HEK293T (cell line): ENCODE data around the gene OR2H2.

ENCODE experiments used
- CTCF ChIA-PET: fragments of 350-600 bp; formaldehyde crosslinking; extraction: SDS; loops from one replicate; lab custom pipeline; 2021; ENCODE audit warnings: antibody characterized with exemption, inconsistent platforms; lab: Yijun Ruan, JAX
- POLR2A ChIA-PET: fragments of 350-600 bp; formaldehyde crosslinking; extraction: SDS; loops from one replicate; lab custom pipeline; 2020; ENCODE audit warnings: antibody characterized with exemption, inconsistent platforms; lab: Yijun Ruan, JAX
- DNase-seq: peaks from one replicate; pipeline ENCODE4 v3.0.0; 2012; ENCODE audit warnings: mixed read lengths; ENCODE audit errors: extremely low spot score
- ARNT ChIP-seq: fragments of 450-650 bp; IDR thresholded peaks from 2 replicates; pipeline ENCODE4 v1.6.1; 2017; ENCODE audit warnings: mild to moderate bottlenecking
- BHLHE40 ChIP-seq: fragments of 450-650 bp; IDR thresholded peaks from 2 replicates; pipeline ENCODE4 v1.6.1; 2016; ENCODE audit warnings: mild to moderate bottlenecking, moderate library complexity, borderline replicate concordance
- CTBP1 ChIP-seq: fragments of 450-650 bp; IDR thresholded peaks from 2 replicates; pipeline ENCODE4 v1.6.1; 2016; ENCODE audit warnings: borderline replicate concordance
- ELF4 ChIP-seq: fragments of 450-650 bp; IDR thresholded peaks from 2 replicates; pipeline ENCODE4 v1.6.1; 2017; ENCODE audit warnings: antibody characterized with exemption
- FOXA1 ChIP-seq: fragments of 450-650 bp; IDR thresholded peaks from 2 replicates; pipeline ENCODE4 v1.6.1; 2016; ENCODE audit warnings: mild to moderate bottlenecking
- FOXK2 ChIP-seq: fragments of 450-650 bp; IDR thresholded peaks from 2 replicates; pipeline ENCODE4 v1.6.1; 2016; ENCODE audit warnings: mild to moderate bottlenecking
- FOXM1 ChIP-seq: fragments of 450-650 bp; IDR thresholded peaks from 2 replicates; pipeline ENCODE4 v1.6.1; 2017; ENCODE audit warnings: mild to moderate bottlenecking, borderline replicate concordance
- HDGF ChIP-seq: fragments of 450-650 bp; IDR thresholded peaks from 2 replicates; pipeline ENCODE4 v1.6.1; 2017; ENCODE audit warnings: antibody characterized with exemption, borderline replicate concordance
- L3MBTL2 ChIP-seq: fragments of 450-650 bp; conservative IDR thresholded peaks from 2 replicates; pipeline ENCODE4 v1.6.1; 2016; ENCODE audit warnings: mild to moderate bottlenecking
- LEF1 ChIP-seq: fragments of 450-650 bp; IDR thresholded peaks from 2 replicates; pipeline ENCODE4 v1.6.1; 2017; ENCODE audit warnings: mild to moderate bottlenecking, borderline replicate concordance
- NFRKB ChIP-seq: fragments of 450-650 bp; IDR thresholded peaks from 2 replicates; pipeline ENCODE4 v1.6.1; 2016; ENCODE audit warnings: mild to moderate bottlenecking, moderate library complexity
- SP1 ChIP-seq: fragments of 450-650 bp; IDR thresholded peaks from 2 replicates; pipeline ENCODE4 v1.6.1; 2017
- SUZ12 ChIP-seq: fragments of 450-650 bp; IDR thresholded peaks from 2 replicates; pipeline ENCODE4 v1.6.1; 2016; ENCODE audit warnings: mild to moderate bottlenecking
- TARDBP ChIP-seq: fragments of 450-650 bp; IDR thresholded peaks from 2 replicates; pipeline ENCODE4 v1.6.1; 2016
- ZNF384 ChIP-seq: fragments of 450-650 bp; IDR thresholded peaks from 2 replicates; pipeline ENCODE4 v1.6.1; 2016
- TF ChIP-seq, protein P1 (sequence below): fragments of 450-650 bp; IDR thresholded peaks from 2 replicates; pipeline ENCODE4 v1.6.1; 2016

OR2H2 gene

DNA sequence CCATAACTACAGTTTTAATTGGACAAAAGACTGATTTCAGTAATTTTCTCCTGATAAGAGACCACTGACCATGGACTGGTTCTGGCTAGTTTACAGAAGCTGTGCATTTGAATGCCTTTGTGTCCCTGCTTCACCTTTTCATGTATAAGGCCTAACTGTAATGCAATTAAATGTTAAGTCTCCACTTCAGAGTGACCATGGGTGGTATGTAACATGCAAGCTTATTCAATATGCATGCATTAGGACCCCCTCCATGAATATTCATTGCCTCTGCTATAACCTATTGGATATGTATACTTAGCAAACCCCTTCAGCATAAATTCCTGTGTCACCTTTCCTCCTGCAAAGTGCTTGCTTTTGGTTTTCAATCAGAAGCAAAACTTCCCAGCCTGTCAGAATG lies 27.6 kb upstream of the OR2H2 start:
- TF ChIP-seq LEF1 = no peak
- TF ChIP-seq TARDBP = no peak
- TF ChIP-seq BHLHE40 = no peak
- TF ChIP-seq, protein P1, sequence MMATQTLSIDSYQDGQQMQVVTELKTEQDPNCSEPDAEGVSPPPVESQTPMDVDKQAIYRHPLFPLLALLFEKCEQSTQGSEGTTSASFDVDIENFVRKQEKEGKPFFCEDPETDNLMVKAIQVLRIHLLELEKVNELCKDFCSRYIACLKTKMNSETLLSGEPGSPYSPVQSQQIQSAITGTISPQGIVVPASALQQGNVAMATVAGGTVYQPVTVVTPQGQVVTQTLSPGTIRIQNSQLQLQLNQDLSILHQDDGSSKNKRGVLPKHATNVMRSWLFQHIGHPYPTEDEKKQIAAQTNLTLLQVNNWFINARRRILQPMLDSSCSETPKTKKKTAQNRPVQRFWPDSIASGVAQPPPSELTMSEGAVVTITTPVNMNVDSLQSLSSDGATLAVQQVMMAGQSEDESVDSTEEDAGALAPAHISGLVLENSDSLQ = no peak
- TF ChIP-seq ZNF384 = no peak
- TF ChIP-seq ELF4 = no peak
- no peak for TF ChIP-seq FOXA1
- no peak for TF ChIP-seq SUZ12
- no peak for TF ChIP-seq CTBP1
- no peak for TF ChIP-seq SP1
- TF ChIP-seq FOXK2 = no peak
- TF ChIP-seq L3MBTL2 = no peak
- no peak for TF ChIP-seq FOXM1
- TF ChIP-seq HDGF = no peak
- TF ChIP-seq ARNT = no peak
- no peak for TF ChIP-seq NFRKB
- POLR2A ChIA-PET = no interaction called here
- DNase-seq = no peak
- CTCF ChIA-PET = no interaction called here

DNA sequence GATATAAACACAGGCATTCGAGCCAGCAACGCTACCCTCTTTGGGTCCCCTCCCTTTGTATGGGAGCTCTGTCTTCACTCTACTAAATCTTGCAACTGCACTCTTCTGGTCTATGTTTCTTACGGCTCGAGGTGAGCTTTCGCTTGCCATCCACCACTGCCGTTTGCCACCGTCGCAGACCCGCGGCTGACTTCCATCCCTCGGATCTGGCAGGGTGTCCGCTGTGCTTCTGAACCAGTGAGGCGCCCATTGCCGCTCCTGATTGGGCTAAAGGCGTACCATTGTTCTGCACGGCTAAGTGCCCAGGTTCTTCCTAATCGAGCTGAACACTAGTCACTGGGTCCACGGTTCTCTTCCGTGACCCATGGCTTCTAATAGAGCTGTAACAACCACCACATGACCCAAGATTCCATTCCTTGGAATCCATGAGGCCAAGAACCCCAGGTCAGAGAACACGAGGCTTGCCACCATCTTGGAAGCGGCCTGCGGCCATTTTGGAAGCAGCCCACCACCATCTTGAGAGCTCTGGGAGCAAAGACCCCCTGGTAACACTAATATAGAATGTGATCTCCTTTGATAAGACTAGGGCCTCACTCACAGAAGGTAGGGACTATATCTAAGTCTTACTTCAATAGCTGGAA lies 26.4 kb upstream of the OR2H2 start:
- ChIA-PET CTCF (no interaction called here), POLR2A (no interaction called here)
- no peak for DNase-seq
- no peak for TF ChIP-seq TARDBP
- TF ChIP-seq ELF4 = no peak
- no peak for TF ChIP-seq NFRKB
- TF ChIP-seq SP1 = no peak
- TF ChIP-seq BHLHE40 = no peak
- no peak for TF ChIP-seq FOXK2
- no peak for TF ChIP-seq L3MBTL2
- TF ChIP-seq FOXA1 = no peak
- TF ChIP-seq HDGF = no peak
- TF ChIP-seq FOXM1 = no peak
- TF ChIP-seq ZNF384 = no peak
- TF ChIP-seq SUZ12 = no peak
- TF ChIP-seq LEF1 = no peak
- TF ChIP-seq, protein P1 = no peak
- no peak for TF ChIP-seq CTBP1
- no peak for TF ChIP-seq ARNT

- ChIA-PET POLR2A (no interaction called here), CTCF (no interaction called here)
- TF ChIP-seq FOXK2 = no peak
- TF ChIP-seq TARDBP = no peak
- no peak for TF ChIP-seq NFRKB
- no peak for TF ChIP-seq FOXM1
- TF ChIP-seq ELF4 = no peak
- TF ChIP-seq HDGF = no peak
- no peak for TF ChIP-seq CTBP1
- no peak for DNase-seq
Observed at GRCh38 chr6:29559524-29560287, 25.2 kb upstream of the OR2H2 start, which contains the start of gene UBD. TSS of gene UBD (minus strand) at chr6:29559732. CDS start at chr6:29559701, 31 bp downstream.

DNA sequence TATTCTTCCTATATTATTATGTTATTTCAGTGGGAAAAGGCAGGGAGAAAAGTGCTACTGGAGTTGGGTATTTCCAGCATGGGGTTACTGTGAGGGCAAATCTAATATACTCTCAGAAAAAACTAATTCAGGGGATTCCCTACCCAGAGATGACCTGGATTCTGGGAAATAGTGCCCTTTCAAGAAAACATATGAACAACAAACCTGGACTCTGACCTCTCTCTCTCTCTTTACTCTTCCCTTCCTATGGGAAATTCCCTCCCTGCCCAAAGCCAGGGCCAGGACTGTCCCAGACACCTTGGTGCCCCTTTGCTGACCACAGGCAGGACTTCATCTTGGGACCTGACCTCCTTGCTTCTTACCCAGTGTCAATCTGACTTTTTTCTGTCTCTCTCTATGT lies 23.8 kb upstream of the OR2H2 start:
- ChIA-PET CTCF (no interaction called here), POLR2A (no interaction called here)
- TF ChIP-seq CTBP1 = no peak
- no peak for DNase-seq

- POLR2A ChIA-PET = no interaction called here
- DNase-seq = no peak
- CTCF ChIA-PET = no interaction called here
- TF ChIP-seq ZNF384 (no peak), TARDBP (no peak), ELF4 (no peak)
Observed at GRCh38 chr6:29561606-29562181, 23.2 kb upstream of the OR2H2 start.

DNA sequence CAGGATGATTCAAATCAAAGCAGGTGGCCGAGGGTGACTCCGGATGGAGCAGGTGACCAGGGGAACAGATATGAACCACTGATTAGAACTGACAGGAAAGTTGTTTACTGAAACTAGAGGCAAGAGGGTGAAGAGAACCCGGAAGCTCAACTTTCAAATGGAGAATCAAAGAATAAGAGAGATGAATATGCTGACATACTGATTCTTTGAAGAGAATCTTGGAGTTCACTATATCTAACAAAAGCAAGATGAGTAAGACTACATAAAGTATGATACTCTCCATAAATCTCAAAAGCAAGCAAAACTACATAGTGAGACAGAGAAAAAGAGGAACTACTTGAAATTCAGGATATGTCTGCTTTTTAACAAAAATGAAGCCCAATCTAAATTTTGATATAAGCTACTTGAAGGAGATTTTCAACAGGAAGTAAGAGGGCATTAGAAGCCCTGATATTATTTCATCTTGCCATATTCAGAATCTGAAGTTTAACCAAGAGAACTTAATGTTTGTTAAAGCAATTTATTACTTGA lies 21.4 kb upstream of the OR2H2 start:
- DNase-seq = no peak
- TF ChIP-seq FOXA1 (no peak), L3MBTL2 (no peak), HDGF (no peak), SUZ12 (no peak), TARDBP (no peak), FOXK2 (no peak), NFRKB (no peak), CTBP1 (no peak), ARNT (no peak), LEF1 (no peak), ELF4 (no peak), ZNF384 (no peak), FOXM1 (no peak), BHLHE40 (no peak), SP1 (no peak)
- TF ChIP-seq, protein P1 = no peak
- ChIA-PET POLR2A (no interaction called here), CTCF (no interaction called here)
